HG03378 (cell line): ENCODE data around the gene CHD1L.
A peak's percentile ranks its signal among the peaks of the same experiment; 100 is the strongest.
"Not testable (repeated sequence)": the region's sequence is repeated elsewhere in the genome, so short reads cannot be mapped to it uniquely, and the experiment has no call there.

ENCODE experiments used
- ATAC-seq: cut with Tn5 transposase; IDR thresholded peaks from one replicate; pipeline ENCODE4 v1.9.1; 2021; ENCODE audit warnings: mild to moderate bottlenecking, moderate library complexity; ENCODE audit not compliant: unreplicated experiment

The CHD1L gene

DNA sequence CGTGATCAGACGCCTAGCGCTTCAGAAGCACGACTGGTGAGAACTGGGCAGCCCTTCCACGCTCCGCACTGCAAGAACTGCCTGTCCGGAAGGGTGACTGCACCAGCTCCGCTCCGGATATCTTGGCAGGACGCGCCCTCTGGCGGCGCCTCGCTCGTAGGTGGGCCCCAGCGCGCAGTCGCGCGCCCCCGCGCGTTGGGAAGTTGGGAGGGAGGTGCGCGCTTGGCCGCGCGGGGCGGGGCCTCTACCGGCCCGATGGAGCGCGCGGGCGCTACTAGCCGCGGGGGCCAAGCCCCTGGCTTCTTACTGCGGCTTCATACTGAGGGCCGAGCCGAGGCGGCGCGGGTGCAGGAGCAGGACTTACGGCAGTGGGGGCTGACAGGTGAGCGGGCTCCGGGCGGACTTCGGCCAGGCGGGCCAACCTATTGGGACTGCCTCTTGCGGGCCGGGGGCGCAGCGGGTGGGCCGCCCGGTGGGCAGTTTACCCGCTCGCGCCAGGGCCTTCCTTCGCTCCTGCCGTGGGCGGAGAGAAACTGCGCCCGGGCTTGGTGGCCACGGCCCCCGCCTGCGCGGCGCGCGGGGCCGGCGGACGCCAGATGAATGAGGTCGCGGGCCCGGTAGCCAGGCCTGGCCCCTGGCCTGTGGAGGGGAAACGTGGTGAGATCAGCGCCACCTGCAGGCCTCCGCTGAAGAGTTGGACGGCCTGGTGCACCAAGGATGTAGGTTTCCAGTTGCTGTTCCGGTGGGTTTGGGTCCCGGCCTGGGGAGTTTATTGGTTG is at the start of gene CHD1L:
TSS of gene CHD1L (plus strand) at position 236 of the 779 bp plus-strand sequence. CDS start at position 256, 20 bp downstream.
- peak; percentile 74 for ATAC-seq

- ATAC-seq, result not testable (repeated sequence)
Measured at GRCh38 chr1:147197324-147197723, 45.2 kb upstream of the CHD1L start.

GRCh38 chr1:147201276-147201675 is 41.2 kb upstream of the CHD1L start:
- no peak for ATAC-seq

DNA sequence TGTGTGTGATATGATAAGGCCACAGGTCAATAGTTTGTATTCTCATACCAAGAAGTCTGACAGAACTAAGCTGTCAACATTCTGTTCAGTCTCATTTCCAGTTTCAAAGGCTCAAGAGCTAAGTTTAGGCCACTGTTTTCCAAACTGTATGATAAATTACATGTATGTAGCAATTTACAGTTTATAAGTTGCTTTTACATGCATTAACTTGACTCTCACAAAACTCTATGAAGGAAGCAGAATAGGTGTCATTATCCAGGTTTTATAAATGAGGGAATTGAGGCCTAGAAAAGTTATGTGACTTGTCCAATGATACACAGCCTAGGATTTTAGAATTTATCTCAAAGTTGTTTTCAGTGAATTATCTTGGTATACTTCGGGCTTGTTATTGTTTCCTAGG is 40.7 kb upstream of the CHD1L start:
- ATAC-seq, result no peak

- no peak for ATAC-seq
Measured at GRCh38 chr1:147202576-147202975, 39.9 kb upstream of the CHD1L start.

- ATAC-seq, result no peak
Measured at GRCh38 chr1:147204080-147204479, 38.4 kb upstream of the CHD1L start.

DNA sequence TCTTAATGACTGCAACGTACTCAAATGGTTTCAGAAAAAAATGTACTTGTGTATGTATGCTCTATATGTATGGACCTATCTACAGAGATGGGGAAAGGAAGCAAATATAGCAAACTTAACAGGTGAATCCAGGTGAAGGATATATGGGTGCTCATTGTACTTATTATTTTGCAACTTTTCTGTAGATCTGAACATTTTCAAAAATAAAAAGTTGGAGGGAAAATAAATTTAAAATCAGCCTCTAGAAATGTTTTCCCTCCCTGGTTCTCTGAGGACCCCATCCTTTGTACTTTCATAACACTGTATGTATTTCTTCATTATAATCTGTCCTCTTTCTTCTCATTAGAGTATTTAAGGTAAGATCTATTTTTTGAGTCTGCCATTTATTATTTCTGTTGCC is 35.3 kb upstream of the CHD1L start:
- ATAC-seq, result no peak

GRCh38 chr1:147208619-147209018 is 33.9 kb upstream of the CHD1L start:
- ATAC-seq, result no peak

GRCh38 chr1:147209825-147210821 is 32.4 kb upstream of the CHD1L start:
- ATAC-seq, result no peak

- ATAC-seq, result no peak
Measured at GRCh38 chr1:147210987-147211386, 31.5 kb upstream of the CHD1L start.

DNA sequence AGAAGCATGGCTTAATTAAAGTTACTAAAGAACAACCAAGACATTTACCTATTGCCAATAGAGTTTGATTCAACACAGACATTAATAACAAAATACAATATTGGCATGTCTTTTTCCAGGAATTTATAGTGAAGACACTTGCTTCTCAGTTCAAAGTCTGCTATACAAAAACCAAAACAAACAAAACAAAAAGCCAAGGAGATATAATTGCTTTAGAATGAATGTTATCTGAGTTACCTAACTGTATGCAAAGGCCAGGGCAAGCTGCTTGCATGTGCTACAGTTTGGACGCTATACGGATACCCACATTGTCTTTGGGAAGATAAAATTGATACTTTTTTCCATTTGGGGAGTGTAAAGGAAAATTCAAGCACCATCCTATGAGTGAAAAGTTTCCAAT is 30.9 kb upstream of the CHD1L start:
- ATAC-seq, result no peak

- ATAC-seq, result no peak
Measured at GRCh38 chr1:147213271-147213670, 29.2 kb upstream of the CHD1L start.

DNA sequence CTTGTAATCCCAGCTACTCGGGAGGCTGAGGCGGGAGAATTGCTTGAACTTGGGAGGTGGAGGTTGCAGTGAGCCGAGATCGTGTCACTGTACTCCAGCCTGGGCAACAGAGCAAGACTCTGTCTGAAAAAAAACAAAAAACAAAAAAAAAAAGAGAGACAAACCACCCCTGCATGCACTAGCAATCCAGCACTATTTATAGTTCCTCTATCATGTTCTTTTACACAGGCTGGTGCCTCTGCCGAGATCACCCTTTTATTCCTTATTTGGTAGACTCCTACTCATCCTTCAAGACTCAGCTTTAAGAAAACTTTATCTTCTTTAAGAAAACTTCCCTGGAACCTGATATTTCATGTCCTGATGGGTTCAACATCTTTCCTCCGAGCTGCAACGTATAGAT is 28.2 kb upstream of the CHD1L start:
- no peak for ATAC-seq

DNA sequence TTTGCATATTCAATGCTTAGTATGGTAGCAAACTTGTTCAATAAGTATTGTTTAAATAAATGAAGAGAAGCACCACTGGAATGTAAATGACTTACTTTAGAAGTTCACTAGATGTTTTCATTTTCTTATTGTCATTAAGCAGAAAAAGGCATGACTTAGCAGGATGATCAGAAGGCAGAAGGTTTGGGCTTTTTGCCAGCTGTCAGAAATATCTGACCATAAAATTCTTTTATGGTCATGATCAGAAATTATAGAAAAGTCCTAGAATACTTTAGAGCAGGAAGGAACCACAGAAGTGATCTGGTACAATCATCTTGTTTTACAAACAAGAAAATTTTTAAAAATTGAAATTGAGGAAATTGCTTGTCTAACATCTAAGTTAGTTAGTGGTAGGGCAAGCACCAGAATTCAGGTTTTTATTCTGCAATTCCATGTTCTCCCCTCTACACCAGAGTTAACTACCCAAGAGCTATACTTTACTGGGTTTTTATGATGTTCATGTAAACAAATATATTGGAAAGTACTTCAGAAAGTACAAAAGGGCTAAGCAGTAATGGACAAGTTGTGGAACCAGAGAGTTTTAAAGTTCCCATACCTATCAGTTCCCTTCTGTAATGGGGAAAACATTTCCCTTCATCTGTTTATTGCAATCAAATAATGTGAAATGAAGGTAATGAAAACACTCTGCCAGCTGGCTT is 27.5 kb upstream of the CHD1L start:
- ATAC-seq, result no peak

DNA sequence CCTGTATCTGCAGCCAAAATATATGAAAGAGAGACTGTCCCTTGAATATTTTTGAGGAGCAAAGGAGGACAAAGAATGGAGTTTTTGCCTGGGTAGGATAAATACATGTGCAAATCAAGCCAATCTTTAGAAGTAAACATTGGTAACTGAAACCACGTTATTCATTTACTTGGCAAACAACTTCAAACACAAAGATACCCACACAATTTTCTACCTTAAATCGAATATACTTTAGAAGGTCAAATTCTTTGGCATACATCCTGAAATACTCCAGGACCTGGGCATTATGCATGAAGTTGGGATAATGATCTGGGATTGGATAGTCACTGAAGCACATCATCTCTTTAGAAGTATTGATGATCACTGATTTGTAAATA is 27.0 kb upstream of the CHD1L start:
- ATAC-seq, result no peak

DNA sequence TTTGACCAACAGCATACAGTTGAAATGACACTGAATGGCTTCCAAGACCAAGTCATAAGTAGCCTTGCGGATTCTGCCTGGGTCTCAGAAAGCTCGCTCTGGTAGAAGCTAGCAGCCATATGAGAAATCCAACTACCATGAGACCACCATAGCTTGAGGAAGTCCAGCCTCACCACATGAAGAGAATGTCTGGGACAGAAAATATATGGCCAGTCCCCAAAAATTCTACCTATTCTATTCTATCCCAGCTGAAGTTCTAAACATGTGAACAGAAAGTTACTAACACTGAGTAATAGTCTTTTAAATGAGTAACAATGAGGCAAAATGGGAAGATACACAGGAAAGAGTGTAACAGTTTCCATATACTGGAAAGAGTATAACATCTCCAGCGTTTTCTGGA is 26.4 kb upstream of the CHD1L start:
- ATAC-seq, result no peak

DNA sequence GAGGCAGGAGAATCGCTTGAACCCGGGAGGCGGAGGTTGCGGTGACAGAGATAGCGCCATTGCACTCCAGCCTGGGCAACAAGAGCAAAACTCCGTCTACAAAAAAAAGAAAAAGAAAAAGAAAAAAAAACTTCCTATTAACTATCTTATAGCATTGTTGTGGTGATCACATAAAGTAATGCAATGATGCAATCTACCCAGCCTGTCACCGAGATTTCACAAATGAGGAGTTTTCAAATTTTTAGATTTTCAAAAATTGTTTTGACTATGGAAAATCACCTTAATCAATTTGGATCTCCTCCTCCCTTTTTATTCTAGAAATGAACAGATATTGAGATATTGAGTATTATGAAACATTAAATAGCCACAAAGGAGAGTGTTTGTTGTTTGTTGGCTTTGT is 25.3 kb upstream of the CHD1L start:
- no peak for ATAC-seq

DNA sequence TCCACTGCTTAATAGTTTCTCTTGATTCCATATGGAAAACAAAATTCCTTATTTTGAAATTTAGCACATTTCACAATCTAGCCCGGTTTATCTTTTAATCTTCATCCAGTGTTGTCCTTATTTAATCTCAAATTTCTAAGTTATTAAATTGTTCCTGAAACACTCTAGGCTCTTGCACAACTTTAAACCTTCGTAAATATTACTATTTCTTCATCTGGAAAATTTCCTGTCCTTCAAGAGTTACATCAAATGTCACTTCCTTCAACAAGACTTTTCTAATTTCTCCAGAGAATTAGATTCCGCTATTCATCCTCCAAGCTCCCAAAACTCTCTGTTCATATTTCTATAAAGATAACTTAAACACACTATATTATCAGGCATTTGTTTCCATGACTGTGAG is 23.9 kb upstream of the CHD1L start:
- no peak for ATAC-seq

- no peak for ATAC-seq
Measured at GRCh38 chr1:147223740-147224615, 18.5 kb upstream of the CHD1L start.

DNA sequence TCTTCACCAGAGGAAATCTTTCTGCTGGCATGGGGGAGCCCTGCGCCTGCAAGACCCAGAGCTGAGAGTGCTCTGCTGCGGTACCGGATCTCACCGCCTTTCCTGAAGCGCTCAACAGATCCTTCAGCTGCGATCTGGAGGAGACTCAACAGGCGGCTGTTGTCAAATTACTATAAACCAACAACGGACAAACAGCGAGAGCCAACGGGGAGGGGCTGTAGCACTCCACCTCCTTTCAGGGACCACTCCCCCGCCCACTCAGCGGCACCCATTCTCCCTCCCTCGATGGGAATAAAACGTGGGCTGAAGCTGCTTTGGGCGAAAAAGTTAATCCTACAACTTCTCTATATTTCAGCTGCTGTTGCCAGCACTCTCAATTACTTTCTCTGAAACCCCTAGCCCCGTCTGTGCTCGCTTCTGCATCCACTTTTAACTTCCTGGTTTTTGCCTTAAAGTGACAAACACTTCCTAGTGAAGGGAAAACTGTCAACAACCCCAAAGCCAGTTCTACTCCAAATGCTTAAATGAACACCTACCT is 17.2 kb upstream of the CHD1L start, which contains the start of gene FMO5:
TSS of gene FMO5 (minus strand) at position 147 of the 538 bp plus-strand sequence. CDS start 310 bp downstream, outside the sequence.
- ATAC-seq, result peak; percentile 65
